PFSK-1 (cell line): Measurements from ENCODE around the gene EPHA6.

Experiments
- POLR2AphosphoS5 ChIP-seq: IDR thresholded peaks from 2 replicates; pipeline ENCODE4 v1.6.1; 2012; ENCODE audit warnings: low read depth, mild to moderate bottlenecking, control low read depth, low read length, moderate library complexity
- TF ChIP-seq, protein P1 (sequence below), 2 experiments: IDR thresholded peaks; 2 replicates each; pipeline versions ENCODE4 v1.6.1 to v1.8.0; 2011 to 2012; ENCODE audit warnings: low read depth in 2 of 2, low read length in 2 of 2, control low read depth in 1 of 2, inconsistent platforms in 1 of 2, mild to moderate bottlenecking in 1 of 2, moderate library complexity in 1 of 2; ENCODE audit not compliant: insufficient read depth in 1 of 2

DNA sequence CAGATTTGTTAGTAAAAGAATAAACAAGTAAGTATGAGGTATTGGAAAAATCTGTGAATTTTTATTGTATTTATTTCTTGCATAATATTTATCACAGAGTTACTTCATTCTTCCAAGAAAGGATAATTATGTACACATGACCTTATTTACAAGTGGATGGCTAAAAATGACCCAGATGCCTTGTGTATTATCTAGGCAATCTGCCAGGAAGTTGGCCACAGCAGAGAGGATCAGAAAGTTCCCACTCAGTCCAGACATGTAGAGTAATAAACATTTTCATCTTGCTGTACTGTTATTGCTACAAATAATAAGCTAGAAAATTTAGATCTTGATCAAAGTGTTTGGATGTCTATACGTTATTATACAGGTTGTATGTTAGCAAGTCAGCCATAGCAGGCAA is 317.1 kb downstream of the EPHA6 start:
- TF ChIP-seq POLR2AphosphoS5, result no peak
- TF ChIP-seq, protein P1, sequence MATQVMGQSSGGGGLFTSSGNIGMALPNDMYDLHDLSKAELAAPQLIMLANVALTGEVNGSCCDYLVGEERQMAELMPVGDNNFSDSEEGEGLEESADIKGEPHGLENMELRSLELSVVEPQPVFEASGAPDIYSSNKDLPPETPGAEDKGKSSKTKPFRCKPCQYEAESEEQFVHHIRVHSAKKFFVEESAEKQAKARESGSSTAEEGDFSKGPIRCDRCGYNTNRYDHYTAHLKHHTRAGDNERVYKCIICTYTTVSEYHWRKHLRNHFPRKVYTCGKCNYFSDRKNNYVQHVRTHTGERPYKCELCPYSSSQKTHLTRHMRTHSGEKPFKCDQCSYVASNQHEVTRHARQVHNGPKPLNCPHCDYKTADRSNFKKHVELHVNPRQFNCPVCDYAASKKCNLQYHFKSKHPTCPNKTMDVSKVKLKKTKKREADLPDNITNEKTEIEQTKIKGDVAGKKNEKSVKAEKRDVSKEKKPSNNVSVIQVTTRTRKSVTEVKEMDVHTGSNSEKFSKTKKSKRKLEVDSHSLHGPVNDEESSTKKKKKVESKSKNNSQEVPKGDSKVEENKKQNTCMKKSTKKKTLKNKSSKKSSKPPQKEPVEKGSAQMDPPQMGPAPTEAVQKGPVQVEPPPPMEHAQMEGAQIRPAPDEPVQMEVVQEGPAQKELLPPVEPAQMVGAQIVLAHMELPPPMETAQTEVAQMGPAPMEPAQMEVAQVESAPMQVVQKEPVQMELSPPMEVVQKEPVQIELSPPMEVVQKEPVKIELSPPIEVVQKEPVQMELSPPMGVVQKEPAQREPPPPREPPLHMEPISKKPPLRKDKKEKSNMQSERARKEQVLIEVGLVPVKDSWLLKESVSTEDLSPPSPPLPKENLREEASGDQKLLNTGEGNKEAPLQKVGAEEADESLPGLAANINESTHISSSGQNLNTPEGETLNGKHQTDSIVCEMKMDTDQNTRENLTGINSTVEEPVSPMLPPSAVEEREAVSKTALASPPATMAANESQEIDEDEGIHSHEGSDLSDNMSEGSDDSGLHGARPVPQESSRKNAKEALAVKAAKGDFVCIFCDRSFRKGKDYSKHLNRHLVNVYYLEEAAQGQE (IDR thresholded peaks at IDR 0.05; ENCODE audit: insufficient read depth in 1 of 2, low read depth in 2 of 2, low read length in 2 of 2), result no peak
